GM18861 (cell line): Measurements from ENCODE around the gene TUT1.

ENCODE experiments used
- ATAC-seq: cut with Tn5 transposase; IDR thresholded peaks from one replicate; pipeline ENCODE4 v1.9.1; 2021; ENCODE audit not compliant: unreplicated experiment

TUT1 gene

DNA sequence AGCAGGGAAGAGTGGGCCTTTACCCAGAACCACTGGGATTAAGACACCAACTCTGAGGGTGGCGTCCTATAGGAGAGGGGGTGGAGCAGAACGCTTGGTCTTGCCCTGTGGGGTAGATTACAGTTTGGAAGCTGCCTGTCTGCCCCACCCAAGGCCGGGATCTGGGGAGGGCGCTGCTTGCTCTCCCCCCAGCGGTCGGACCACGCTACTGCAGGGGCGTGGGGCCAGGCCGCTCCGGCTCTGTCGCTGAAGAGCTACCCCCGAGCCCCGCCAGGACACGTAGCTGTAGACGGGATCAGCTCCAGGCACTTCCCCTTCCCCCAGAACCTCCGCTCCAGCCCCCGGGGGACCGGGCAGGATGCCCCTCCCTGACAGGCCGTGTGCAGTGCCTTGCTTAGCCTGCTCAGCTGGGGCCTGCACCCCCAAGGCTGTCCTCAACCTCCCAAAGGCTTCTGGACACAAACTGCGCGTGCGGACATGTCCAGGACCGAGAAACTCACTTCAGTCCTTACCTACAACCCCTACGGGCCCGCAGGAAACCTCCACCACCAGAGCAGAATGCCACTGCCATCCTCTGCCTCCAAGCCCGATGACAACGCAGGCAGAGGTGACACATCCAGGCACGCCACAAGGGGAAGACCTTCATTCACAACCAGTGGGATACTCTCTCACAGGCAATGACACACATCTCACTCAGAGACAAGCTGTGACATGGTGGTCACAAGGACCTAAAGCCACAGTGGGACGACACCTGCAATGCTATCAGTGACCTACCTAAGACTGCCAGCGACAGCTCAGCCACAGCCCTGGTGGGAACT is 48.4 kb downstream of the TUT1 start:
- ATAC-seq, result no peak

DNA sequence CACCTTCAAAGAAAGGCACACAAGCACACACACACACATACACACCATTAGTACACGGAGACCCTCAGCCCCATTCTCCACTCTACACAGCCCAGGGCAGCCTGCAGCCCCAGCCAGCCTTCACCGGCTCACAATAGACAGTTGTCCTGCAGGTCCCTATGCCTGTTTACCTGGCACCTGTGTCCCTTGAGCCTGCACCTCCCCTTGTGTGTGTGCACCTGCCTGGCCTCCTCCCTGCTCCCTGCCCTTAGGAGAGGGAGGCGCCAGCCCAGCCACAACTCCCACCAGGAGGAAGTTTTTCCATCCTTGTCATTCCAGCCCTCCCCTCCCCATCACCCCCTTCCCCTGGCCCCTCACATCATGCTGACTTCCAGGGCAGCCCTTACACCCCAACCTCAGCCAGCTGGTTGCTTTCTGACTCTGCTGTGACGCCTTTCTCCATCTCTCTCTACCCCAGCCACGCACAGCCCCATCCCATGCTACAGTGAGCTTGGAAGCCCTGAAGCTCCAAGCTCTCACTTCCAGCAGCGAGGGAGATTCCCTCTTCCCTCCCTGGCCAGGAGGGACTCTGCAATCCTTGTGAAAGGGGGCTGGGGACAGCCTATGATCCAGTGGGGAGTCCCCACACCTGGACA is 49.1 kb downstream of the TUT1 start:
- no peak for ATAC-seq

DNA sequence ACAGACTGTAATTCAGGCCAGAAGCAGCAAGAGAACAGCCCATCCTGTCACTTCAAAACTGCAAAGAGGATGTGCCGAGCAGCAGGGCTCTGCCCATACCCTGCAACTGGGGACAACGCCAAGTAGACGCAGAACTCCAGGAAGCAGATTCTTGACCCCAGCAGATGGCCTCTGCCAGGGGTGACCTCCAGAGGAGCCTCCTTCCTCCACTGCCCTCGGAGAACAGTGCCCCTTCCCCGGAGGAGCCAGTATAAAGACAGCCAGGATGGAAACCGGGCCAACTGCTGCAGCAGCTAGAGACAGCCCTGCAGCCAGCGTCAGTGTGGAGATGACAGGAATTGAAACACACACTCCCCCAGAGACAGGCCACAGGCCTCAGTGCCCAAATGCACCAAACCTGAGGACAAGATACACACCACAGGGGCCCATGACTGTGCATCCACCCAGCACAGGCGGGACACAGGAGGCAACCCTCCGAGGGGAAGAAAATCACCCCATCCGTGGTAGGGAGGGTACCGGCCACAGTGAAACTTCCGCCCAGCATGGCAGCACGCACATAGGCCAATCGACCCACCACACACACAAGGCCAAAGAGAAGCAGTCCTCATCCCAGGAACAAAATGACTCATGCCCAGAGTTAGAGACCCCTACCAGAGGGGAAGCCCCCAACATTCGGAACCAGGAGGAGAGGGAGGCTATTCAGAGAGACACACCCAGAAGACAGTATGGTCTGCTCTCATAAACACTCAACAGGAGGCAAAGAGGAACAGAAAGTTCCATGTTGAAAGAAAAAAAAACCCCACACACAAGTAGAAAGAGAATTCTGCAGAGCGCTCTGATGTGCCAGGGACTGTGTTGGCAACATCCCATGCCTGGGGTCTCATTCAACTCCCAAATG is 50.3 kb downstream of the TUT1 start:
- ATAC-seq, result peak; percentile 40

DNA sequence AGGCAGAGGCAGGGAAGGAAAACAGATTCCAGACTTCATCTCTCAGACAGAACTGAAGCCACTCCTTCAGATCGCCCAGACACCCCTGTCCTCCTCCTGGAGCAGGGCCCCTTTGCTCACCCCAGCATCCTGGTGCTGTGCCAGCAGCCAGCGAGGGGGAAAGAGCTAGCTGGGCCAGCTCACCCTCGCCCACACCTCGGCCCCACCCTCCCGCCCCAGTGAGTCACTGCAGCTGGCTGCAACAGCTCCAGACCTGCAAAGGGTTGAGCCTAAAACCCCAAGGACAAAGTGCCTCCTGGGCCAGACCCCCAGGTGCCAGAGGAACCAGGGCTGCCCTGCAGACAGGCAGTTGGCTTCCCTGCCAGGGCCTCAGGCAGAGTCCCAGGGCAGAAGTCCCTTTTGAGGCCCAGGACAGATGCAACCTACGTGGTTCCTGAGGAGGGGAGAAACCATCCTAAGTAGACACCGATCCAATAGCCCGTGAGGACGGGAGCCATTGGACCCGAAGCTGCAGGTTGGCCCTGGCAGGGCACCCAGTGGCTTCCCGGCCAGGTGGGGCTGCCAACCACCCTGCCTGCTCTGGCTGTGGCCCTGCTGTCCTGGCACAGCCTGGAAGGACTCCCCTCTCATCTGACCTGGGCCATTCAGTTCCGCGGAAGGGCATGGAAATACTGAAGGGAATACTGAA is 51.9 kb downstream of the TUT1 start:
- no peak for ATAC-seq

DNA sequence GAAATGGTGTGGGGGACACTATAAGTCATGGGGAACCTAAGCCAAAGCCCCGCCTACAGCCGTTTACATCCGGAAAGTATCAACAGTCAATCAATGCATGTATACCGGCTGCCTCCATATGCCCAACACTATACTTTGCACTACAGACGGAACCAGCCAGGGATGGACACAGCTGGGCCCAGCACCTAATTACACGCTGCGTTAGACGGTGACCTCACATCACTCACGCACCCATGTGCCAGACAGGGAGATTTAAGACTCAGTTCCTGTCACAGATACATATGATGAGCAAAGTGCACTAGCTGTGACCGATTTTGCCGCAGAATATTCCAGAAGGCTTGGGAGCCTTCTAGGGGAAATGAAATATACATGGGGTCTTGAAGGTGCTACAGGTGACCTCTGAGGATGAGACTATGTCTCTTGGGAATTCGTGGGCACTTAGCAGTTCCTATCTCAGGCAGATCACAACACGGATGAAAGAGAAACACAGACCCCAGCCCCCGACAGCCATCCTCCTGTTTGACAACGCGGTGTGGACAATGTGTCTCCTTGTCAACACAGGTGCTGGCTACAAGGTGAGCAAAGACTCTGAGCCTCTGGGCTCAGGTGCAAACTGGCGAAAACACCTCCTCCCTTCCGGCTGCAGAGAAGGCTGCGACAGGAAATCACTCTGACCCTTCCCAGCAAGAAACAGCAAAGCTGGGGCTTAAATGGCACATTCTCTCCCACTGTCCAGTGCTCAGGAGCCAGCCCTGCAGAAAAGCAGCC is 52.7 kb downstream of the TUT1 start:
- no peak for ATAC-seq

DNA sequence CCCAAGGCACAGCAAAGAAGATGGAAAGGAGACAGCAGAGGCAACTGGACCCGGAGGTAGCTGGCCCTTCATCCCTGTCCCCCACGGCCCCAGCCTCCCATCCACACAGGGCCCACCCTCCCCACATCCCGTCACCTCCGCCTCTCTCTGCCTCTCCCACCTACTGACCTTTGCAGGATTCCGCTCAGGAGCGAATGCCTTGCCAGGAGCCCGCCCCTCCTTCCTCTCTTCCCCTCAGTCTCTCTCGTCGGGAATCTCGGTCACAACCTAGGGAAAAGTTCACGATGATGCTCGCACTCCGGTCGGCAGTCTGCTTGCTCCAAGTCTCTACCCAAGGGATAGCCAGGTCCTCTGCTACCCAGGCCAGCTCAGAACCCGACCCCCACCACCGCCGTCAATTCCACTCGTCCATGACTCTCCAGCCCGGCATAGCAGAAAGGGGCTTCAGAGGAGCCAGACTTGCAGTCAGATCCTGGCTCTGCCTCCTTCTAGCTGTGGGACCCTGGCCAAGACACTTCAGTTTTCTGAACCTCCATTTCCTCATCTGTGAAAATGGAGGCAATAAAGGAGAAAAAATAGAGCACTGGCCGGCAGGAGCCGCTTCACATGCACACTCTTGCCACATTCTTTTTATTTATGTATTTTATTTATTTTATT is 54.9 kb downstream of the TUT1 start:
- no peak for ATAC-seq

DNA sequence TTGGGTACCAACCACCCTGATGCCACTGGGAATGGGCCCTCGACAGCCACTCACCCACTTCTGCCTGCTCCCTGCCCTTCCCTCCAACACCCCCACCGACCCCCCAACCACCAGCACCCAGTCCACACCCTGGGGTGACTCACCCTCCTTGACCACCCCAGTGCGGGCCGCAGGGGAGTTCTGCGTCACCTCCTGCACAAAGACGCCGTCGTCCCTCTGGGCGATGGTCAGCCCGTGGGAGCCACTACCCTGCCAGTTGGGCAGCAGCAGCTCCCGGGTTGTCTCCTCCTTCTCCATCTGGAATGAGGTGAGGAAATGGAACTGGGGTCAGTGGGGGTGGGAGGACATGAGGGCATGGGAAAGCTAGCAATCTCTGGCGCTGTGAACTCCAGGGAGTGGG is 55.5 kb downstream of the TUT1 start:
- no peak for ATAC-seq

DNA sequence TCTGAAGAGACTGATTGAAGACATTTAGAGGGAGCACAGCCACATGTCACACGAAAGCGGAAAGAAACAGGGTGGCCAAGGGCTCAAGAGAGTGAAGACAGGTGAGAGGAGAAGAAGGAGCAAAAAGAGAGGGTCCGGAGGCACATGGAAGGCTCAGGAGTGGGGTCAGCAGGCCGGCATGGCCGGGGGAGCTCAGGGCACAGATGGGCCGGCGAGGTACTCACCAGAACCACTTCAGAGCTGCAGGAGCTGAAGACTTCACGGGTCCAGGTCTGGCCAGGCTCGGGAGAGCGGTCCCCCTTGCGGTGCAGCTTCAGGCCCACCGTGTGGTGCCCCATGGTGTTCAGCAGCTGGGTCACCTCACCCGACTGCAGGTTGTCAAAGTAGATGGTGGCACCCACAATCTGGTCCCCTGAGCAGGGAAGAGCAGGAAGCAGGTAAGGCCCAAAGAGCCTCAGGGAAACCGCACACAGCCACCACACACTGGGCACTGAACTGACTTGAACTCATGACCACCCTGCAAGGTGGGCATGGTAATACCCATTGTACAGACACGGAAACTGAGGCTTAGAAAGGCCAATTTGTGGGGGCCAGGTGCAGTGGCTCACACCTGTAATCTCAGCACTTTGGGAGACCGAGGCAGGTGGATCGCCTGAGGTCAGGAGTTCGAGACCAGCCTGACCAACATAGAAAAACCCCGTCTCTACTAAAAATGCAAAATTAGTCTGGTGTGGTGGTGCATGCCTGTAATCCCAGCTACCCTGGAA is 56.4 kb downstream of the TUT1 start:
- no peak for ATAC-seq

DNA sequence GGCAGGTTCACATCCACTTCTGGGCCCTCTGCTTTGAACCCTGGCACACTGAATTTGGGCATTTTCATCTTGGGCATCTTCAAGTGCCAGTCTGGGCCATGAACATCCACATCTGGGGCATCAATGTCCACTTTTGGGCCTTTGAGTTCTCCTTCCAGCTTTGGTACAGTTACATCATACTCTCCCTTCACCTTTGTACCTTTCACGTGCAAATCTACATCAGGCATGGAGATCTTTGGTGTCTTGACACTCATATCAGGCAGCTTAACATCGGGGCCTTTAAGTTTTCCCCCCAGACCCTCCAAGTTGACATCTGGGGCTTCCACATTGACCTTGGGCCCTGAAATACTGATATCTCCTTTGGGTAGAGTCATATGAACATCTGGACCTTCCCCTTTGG is 59.2 kb downstream of the TUT1 start:
- ATAC-seq, result no peak
